HL-60 (cell line): Measurements from ENCODE around the gene PPP1R3C.

Source experiments
- POLR2AphosphoS5 ChIP-seq: IDR thresholded peaks from 2 replicates; pipeline ENCODE4 v1.6.1; 2012; ENCODE audit warnings: low read depth
- SPI1 ChIP-seq: IDR thresholded peaks from 2 replicates; pipeline ENCODE4 v1.6.1; 2012; ENCODE audit warnings: low read depth, mild to moderate bottlenecking, borderline replicate concordance
- TF ChIP-seq, protein P1 (sequence below): IDR thresholded peaks from one replicate; pipeline ENCODE4 v1.5.1; 2011; ENCODE audit warnings: low read length, control low read depth, inconsistent platforms; ENCODE audit not compliant: insufficient read depth
- TF ChIP-seq, protein P2 (sequence below): IDR thresholded peaks from 2 replicates; pipeline ENCODE4 v1.6.1; 2012; ENCODE audit warnings: low read depth; ENCODE audit not compliant: insufficient replicate concordance

DNA sequence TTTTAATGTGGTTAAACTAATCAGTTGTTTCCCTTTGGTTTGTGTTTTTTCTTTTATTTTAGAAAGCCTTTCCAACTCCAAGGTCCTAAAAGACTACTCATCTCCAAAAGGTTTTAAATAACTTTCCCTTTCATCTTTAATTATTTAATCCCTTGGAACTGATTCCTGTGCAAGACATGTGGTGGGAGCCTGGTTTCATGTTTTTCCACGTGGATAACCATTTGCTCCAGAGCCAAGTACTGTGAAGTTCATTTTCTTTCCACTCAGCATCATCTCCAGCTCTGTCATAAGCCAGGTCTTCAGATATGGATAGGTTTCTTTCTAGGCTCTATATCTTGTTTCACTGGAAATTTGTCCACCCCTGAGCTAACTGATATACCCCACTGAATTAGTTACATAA is 16.7 kb downstream of the PPP1R3C start:
- TF ChIP-seq, protein P1, sequence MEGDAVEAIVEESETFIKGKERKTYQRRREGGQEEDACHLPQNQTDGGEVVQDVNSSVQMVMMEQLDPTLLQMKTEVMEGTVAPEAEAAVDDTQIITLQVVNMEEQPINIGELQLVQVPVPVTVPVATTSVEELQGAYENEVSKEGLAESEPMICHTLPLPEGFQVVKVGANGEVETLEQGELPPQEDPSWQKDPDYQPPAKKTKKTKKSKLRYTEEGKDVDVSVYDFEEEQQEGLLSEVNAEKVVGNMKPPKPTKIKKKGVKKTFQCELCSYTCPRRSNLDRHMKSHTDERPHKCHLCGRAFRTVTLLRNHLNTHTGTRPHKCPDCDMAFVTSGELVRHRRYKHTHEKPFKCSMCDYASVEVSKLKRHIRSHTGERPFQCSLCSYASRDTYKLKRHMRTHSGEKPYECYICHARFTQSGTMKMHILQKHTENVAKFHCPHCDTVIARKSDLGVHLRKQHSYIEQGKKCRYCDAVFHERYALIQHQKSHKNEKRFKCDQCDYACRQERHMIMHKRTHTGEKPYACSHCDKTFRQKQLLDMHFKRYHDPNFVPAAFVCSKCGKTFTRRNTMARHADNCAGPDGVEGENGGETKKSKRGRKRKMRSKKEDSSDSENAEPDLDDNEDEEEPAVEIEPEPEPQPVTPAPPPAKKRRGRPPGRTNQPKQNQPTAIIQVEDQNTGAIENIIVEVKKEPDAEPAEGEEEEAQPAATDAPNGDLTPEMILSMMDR: no peak
- TF ChIP-seq, protein P2, sequence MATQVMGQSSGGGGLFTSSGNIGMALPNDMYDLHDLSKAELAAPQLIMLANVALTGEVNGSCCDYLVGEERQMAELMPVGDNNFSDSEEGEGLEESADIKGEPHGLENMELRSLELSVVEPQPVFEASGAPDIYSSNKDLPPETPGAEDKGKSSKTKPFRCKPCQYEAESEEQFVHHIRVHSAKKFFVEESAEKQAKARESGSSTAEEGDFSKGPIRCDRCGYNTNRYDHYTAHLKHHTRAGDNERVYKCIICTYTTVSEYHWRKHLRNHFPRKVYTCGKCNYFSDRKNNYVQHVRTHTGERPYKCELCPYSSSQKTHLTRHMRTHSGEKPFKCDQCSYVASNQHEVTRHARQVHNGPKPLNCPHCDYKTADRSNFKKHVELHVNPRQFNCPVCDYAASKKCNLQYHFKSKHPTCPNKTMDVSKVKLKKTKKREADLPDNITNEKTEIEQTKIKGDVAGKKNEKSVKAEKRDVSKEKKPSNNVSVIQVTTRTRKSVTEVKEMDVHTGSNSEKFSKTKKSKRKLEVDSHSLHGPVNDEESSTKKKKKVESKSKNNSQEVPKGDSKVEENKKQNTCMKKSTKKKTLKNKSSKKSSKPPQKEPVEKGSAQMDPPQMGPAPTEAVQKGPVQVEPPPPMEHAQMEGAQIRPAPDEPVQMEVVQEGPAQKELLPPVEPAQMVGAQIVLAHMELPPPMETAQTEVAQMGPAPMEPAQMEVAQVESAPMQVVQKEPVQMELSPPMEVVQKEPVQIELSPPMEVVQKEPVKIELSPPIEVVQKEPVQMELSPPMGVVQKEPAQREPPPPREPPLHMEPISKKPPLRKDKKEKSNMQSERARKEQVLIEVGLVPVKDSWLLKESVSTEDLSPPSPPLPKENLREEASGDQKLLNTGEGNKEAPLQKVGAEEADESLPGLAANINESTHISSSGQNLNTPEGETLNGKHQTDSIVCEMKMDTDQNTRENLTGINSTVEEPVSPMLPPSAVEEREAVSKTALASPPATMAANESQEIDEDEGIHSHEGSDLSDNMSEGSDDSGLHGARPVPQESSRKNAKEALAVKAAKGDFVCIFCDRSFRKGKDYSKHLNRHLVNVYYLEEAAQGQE: no peak
- TF ChIP-seq SPI1 (no peak), POLR2AphosphoS5 (no peak)
